HFFc6 (cell line): ENCODE results near the gene SAAL1. TPM values are rescaled to one million over a fixed set of nuclear protein-coding genes. Genes with fewer than 3 reads are reported as not detected.

Experiments used
- DNase-seq: peaks from one replicate; pipeline ENCODE4 v3.0.0-alpha.2; 2018
- H3K27ac Mint-ChIP-seq: 2 replicates; pipeline ENCODE4 v1.8.0; 2020; ENCODE audit warnings: mild to moderate bottlenecking, mixed read lengths
- H3K27me3 Mint-ChIP-seq: 2 replicates; pipeline ENCODE4 v1.8.0; 2021; ENCODE audit warnings: mild to moderate bottlenecking, moderate library complexity, mixed read lengths; ENCODE audit not compliant: insufficient read depth
- H3K36me3 Mint-ChIP-seq: 2 replicates; pipeline ENCODE4 v1.8.0; 2021; ENCODE audit warnings: low read depth, mixed read lengths
- H3K4me1 Mint-ChIP-seq: 2 replicates; pipeline ENCODE4 v1.8.0; 2020; ENCODE audit warnings: low read depth, mixed read lengths
- H3K4me3 Mint-ChIP-seq: 2 replicates; pipeline ENCODE4 v1.8.0; 2020; ENCODE audit warnings: mild to moderate bottlenecking, moderate library complexity, mixed read lengths
- H3K9me3 Mint-ChIP-seq: 2 replicates; pipeline ENCODE4 v1.8.0; 2020; ENCODE audit warnings: mild to moderate bottlenecking, mixed read lengths
- total RNA-seq, 6 experiments: library from RNA; stranded (reverse); fragmentation: NEBNext Ultra II Directional; extraction: Animal tissue kit (Norgen Biotek cat#: 25700); gene quantifications; 2 replicates in 1 of 6; 3 replicates in 5 of 6; pipeline ENCODE4 v1.2.3, GENCODE V29; 2021
- TF ChIP-seq, protein P1 (sequence below): fragments of 200-600 bp; sonication (generic); IDR thresholded peaks from 2 replicates; pipeline ENCODE4 v1.5.0; 2021; ENCODE audit warnings: antibody characterized with exemption, mild to moderate bottlenecking

The SAAL1 gene
- total RNA-seq, 6 experiments from 2014 or later: 10.3 to 16.6 (median 15.3) TPM

DNA sequence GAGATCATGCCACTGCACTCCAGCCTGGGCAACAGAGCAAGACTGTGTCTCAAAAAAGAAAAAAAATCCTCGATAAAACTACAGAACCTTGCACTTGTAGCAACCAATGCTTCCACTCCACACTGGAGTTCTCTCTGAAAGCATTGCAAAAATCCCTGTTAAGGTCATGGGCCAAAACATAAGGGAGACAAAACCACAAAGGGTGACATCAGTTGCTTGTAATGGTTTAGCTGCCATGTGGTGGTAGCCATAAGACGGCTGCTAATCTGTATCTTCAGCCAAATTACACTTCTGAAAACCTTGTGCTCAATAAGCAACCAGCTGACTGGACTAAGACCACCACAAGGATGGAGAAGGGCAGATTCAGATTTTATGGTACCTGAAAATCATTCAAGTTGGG, 39.3 kb downstream of the SAAL1 start:
- no peaks in the 10 kb centered on the region for H3K36me3 Mint-ChIP-seq
- TF ChIP-seq, protein P1, sequence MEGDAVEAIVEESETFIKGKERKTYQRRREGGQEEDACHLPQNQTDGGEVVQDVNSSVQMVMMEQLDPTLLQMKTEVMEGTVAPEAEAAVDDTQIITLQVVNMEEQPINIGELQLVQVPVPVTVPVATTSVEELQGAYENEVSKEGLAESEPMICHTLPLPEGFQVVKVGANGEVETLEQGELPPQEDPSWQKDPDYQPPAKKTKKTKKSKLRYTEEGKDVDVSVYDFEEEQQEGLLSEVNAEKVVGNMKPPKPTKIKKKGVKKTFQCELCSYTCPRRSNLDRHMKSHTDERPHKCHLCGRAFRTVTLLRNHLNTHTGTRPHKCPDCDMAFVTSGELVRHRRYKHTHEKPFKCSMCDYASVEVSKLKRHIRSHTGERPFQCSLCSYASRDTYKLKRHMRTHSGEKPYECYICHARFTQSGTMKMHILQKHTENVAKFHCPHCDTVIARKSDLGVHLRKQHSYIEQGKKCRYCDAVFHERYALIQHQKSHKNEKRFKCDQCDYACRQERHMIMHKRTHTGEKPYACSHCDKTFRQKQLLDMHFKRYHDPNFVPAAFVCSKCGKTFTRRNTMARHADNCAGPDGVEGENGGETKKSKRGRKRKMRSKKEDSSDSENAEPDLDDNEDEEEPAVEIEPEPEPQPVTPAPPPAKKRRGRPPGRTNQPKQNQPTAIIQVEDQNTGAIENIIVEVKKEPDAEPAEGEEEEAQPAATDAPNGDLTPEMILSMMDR: no peak
- no peaks in the 10 kb centered on the region for H3K9me3 Mint-ChIP-seq
- no peak overlapping the region for H3K4me3 Mint-ChIP-seq
- H3K4me1 Mint-ChIP-seq: no peaks in the 10 kb centered on the region
- H3K27me3 Mint-ChIP-seq: no peaks in the 10 kb centered on the region
- H3K27ac Mint-ChIP-seq: no peak overlapping the region
- DNase-seq: no peak

DNA sequence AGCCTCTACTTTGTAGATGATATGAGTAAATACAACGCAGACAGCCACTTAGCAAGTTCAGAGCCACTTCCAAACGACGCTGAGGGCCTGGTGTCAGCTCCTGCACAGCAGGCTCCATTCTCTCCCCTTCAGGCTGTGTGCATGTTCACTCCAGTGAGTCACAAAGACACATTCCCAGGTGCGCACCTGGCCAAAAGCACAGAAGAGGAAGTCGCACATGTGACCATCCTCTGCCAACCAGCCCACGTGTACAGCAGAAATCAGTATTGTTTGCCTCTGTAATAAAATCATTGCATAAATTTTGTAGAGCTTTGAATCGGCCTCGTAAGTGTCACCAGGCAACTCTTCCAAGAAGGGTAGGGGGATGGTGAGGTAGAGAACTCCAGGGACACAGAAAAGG, 40.3 kb downstream of the SAAL1 start:
- Mint-ChIP-seq H3K4me3 (no peak overlapping the region), H3K4me1 (no peaks in the 10 kb centered on the region)
- TF ChIP-seq, protein P1: no peak

DNA sequence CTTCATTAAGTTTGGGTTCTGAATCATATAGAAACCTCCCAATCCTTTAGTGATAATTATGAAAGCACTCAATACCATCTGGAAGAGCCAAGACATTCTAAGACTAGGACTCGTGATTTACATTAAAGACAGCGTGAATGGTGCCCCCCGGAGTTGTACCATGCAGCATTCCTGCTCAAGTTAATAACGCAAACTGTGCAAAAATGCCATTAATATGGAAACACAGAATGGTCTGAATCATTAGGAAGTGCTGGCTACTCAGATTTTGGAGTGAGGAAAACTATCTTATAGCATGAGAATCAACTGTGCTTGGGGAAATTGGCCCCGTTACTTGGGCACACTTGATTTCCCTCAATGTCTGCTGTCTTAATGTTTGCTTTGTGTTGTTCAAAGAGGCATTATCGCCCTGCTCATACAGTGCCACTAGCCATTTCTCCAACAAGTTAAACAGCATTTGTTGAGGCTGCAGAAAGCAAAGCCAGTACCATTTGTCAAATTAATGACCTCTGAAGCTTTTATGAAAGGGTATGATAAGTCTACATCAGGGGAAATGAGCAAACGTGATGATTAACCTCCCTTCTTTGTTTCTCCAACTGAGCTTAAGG, 41.3 kb downstream of the SAAL1 start:
- H3K36me3 Mint-ChIP-seq: no peaks in the 10 kb centered on the region

More for the DNA sequence above, 40.3 kb downstream of the SAAL1 start:
- Mint-ChIP-seq H3K27ac (no peak overlapping the region), H3K36me3 (no peaks in the 10 kb centered on the region), H3K27me3 (no peaks in the 10 kb centered on the region), H3K9me3 (no peaks in the 10 kb centered on the region)
- DNase-seq: no peak

DNA sequence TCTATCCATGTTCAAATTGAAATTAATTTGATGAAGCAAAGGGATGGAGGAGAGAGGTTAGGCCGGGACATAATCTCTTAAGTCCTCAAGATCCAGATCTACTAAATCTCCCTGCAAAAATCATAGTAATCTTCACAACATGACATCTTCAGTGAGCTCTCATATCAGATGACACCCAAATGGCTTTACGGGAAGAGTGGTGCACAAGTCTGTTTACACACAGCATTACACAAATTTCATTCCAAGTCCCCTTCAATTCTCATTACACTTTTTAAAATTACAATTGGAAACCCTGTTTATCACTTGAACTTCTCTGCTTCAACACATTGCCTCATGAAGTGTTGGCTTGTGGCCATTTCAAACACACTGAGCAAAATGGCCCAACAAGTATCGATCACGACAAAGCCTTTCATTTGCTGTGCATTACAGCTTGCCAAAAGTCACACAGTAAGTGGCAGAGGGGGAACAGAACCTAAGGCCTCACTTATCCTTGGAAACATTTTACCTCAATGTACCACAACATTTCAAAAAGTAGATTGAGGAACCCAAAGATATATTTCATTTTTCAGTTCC, 41.9 kb downstream of the SAAL1 start:
- Mint-ChIP-seq H3K9me3 (no peaks in the 10 kb centered on the region), H3K27ac (no peak overlapping the region), H3K36me3 (no peaks in the 10 kb centered on the region), H3K4me3 (no peak overlapping the region), H3K27me3 (no peaks in the 10 kb centered on the region), H3K4me1 (no peaks in the 10 kb centered on the region)
- no peak for DNase-seq
- TF ChIP-seq, protein P1: no peak

More for the DNA sequence above, 41.3 kb downstream of the SAAL1 start:
- Mint-ChIP-seq H3K27ac (no peak overlapping the region), H3K4me1 (no peaks in the 10 kb centered on the region), H3K4me3 (no peak overlapping the region), H3K9me3 (no peaks in the 10 kb centered on the region), H3K27me3 (no peaks in the 10 kb centered on the region)
- TF ChIP-seq, protein P1: no peak
- no peak for DNase-seq

DNA sequence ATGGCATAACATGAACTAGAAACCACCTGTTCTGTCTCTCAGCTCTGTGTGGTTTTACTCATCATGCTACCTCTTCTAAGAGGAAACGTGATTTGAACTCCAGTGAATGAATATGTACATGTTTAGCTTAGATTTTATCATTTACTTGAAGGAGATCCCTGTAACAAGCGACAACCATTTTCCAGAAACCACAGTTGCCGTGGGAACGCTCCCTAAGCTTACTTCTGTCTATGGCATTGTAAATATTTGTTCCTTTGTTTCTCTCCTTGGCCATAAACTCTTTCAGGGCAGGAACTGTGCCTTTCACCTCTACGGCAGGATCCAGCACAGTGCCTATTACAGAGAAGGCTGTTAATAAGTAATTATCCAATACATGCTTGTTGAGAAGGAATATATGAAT, 42.8 kb downstream of the SAAL1 start:
- H3K9me3 Mint-ChIP-seq: no peaks in the 10 kb centered on the region
- H3K4me3 Mint-ChIP-seq: no peak overlapping the region
- DNase-seq: no peak
- TF ChIP-seq, protein P1: no peak
- no peaks in the 10 kb centered on the region for H3K27me3 Mint-ChIP-seq
- H3K4me1 Mint-ChIP-seq: no peaks in the 10 kb centered on the region
- H3K36me3 Mint-ChIP-seq: no peaks in the 10 kb centered on the region
- H3K27ac Mint-ChIP-seq: no peak overlapping the region
